A673 (cell line): Measurements from ENCODE around the gene VAT1L.

Experiments used
- EZH2 ChIP-seq: fragments of 200-600 bp; sonication (generic); IDR thresholded peaks from 2 replicates; pipeline ENCODE4 v1.6.1; 2017; ENCODE audit warnings: borderline replicate concordance, low read depth, mild to moderate bottlenecking, mixed read lengths, antibody characterized with exemption, low read length; ENCODE audit not compliant: poor library complexity, severe bottlenecking
- TF ChIP-seq, protein P1 (sequence below): fragments of 300-800, 200-600 bp; sonication (generic); conservative IDR thresholded peaks from 2 replicates; pipeline ENCODE4 v1.5.1; 2017; ENCODE audit warnings: low read depth, mild to moderate bottlenecking, antibody characterized with exemption, low read length, moderate library complexity, mixed read lengths

DNA sequence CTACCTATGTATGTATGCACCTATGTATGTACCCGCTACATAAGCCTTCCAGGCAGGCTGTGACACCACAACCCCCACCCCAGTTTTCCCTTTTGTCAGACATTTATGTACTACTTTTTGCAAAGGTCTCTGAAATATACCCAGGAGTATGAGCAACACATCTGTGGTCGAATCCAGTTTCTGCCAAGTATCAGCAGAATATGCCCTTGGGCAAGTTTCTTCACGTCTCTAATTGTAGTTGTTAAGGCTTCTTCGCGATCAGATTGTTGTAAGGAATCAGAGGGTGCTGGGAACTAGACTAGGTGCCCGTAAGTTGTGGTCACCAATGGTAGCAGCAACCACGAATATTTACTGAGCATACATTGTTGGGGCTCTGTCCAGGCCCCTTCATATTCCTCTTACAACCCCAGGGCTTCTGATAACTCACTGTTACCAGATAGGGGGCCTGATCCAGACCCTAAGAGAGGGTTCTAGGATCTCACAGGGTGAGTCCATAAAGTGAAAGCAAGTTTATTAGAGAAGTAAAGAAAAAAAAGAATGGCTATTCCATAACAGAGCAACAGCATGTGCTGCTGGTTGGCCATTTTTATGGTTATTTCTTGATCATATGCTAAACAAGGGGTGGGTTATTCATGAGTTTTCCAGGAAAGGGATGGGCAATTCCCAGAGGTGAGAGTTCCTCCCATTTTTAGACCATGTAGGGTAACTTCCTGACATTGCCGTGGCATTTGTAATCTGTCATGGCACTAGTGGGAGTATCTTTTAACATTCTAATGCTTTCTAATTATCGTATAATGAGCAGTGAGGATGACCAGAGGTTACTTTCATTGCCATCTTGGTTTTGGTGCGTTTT is 49.4 kb upstream of the VAT1L start:
- TF ChIP-seq EZH2: no peak
- TF ChIP-seq, protein P1, sequence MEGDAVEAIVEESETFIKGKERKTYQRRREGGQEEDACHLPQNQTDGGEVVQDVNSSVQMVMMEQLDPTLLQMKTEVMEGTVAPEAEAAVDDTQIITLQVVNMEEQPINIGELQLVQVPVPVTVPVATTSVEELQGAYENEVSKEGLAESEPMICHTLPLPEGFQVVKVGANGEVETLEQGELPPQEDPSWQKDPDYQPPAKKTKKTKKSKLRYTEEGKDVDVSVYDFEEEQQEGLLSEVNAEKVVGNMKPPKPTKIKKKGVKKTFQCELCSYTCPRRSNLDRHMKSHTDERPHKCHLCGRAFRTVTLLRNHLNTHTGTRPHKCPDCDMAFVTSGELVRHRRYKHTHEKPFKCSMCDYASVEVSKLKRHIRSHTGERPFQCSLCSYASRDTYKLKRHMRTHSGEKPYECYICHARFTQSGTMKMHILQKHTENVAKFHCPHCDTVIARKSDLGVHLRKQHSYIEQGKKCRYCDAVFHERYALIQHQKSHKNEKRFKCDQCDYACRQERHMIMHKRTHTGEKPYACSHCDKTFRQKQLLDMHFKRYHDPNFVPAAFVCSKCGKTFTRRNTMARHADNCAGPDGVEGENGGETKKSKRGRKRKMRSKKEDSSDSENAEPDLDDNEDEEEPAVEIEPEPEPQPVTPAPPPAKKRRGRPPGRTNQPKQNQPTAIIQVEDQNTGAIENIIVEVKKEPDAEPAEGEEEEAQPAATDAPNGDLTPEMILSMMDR: no peak
